ENCODE results near the gene AKAP9.
"Not testable (repeated sequence)": the region's sequence is repeated elsewhere in the genome, so short reads cannot be mapped to it uniquely, and the experiment has no call there.

The AKAP9 gene

GRCh38 chr7:91999631-92000565, 59.2 kb downstream of the AKAP9 start:
- FAIRE-seq (no peak), DNase-seq (ENCODE audit: insufficient read length, low spot score) (no peak)

- FAIRE-seq (no peak), DNase-seq (ENCODE audit: insufficient read length, low spot score) (no peak)
Measured at GRCh38 chr7:92002720-92003119, 62.1 kb downstream of the AKAP9 start.

GRCh38 chr7:92006046-92006445, 65.4 kb downstream of the AKAP9 start:
- FAIRE-seq (peak; percentile 35), DNase-seq (ENCODE audit: insufficient read length, low spot score) (no peak)

GRCh38 chr7:92010215-92010614, 69.6 kb downstream of the AKAP9 start:
- DNase-seq (ENCODE audit: insufficient read length, low spot score) (no peak), FAIRE-seq (no peak)

- FAIRE-seq (no peak), DNase-seq (ENCODE audit: insufficient read length, low spot score) (no peak)
Measured at GRCh38 chr7:92013611-92014010, 72.9 kb downstream of the AKAP9 start.

GRCh38 chr7:92020636-92021035, 80.0 kb downstream of the AKAP9 start:
- DNase-seq (ENCODE audit: insufficient read length, low spot score): no peak
- FAIRE-seq: no peak

- DNase-seq (ENCODE audit: insufficient read length, low spot score) (no peak), FAIRE-seq (no peak)
Measured at GRCh38 chr7:92025260-92025659, 84.6 kb downstream of the AKAP9 start.

GRCh38 chr7:92026635-92027034, 86.0 kb downstream of the AKAP9 start:
- FAIRE-seq; DNase-seq (ENCODE audit: insufficient read length, low spot score): not testable (repeated sequence)

GRCh38 chr7:92027128-92027527, 86.5 kb downstream of the AKAP9 start:
- not testable (repeated sequence) for FAIRE-seq; DNase-seq (ENCODE audit: insufficient read length, low spot score)

- FAIRE-seq (no peak), DNase-seq (ENCODE audit: insufficient read length, low spot score) (no peak)
Measured at GRCh38 chr7:92028226-92028625, 87.6 kb downstream of the AKAP9 start.

- FAIRE-seq (no peak), DNase-seq (ENCODE audit: insufficient read length, low spot score) (no peak)
Measured at GRCh38 chr7:92028686-92029085, 88.0 kb downstream of the AKAP9 start.

GRCh38 chr7:92034116-92034515, 93.5 kb downstream of the AKAP9 start:
- FAIRE-seq (no peak), DNase-seq (ENCODE audit: insufficient read length, low spot score) (no peak)

- FAIRE-seq: no peak
- DNase-seq (ENCODE audit: insufficient read length, low spot score): no peak
Measured at GRCh38 chr7:92035576-92035975, 94.9 kb downstream of the AKAP9 start.

GRCh38 chr7:92039900-92040299, 99.2 kb downstream of the AKAP9 start:
- DNase-seq (ENCODE audit: insufficient read length, low spot score) (no peak), FAIRE-seq (no peak)

- FAIRE-seq: no peak
Measured at GRCh38 chr7:92042056-92042737, 101.5 kb downstream of the AKAP9 start.

GRCh38 chr7:92043098-92043497, 102.4 kb downstream of the AKAP9 start:
- FAIRE-seq (no peak), DNase-seq (ENCODE audit: insufficient read length, low spot score) (no peak)

More at GRCh38 chr7:92042056-92042737, 101.5 kb downstream of the AKAP9 start:
- DNase-seq (ENCODE audit: insufficient read length, low spot score): no peak

GRCh38 chr7:92043637-92044036, 103.0 kb downstream of the AKAP9 start:
- no peak for FAIRE-seq
- DNase-seq (ENCODE audit: insufficient read length, low spot score): no peak

GRCh38 chr7:92044148-92044547, 103.5 kb downstream of the AKAP9 start:
- DNase-seq (ENCODE audit: insufficient read length, low spot score): no peak
- FAIRE-seq: no peak

- FAIRE-seq (no peak), DNase-seq (ENCODE audit: insufficient read length, low spot score) (no peak)
Measured at GRCh38 chr7:92044940-92045339, 104.3 kb downstream of the AKAP9 start.

- no peak for DNase-seq (ENCODE audit: insufficient read length, low spot score)
- FAIRE-seq: no peak
Measured at GRCh38 chr7:92051655-92052054, 111.0 kb downstream of the AKAP9 start.

GRCh38 chr7:92052159-92052558, 111.5 kb downstream of the AKAP9 start:
- FAIRE-seq: no peak

GRCh38 chr7:92052684-92053083, 112.0 kb downstream of the AKAP9 start:
- FAIRE-seq: no peak
- no peak for DNase-seq (ENCODE audit: insufficient read length, low spot score)

More at GRCh38 chr7:92052159-92052558, 111.5 kb downstream of the AKAP9 start:
- DNase-seq (ENCODE audit: insufficient read length, low spot score): no peak

All from GM19239 (cell line).